ENCODE results near the gene THUMPD3. TPM values are rescaled to one million over a fixed set of nuclear protein-coding genes. Genes with fewer than 3 reads are reported as not detected.
A peak's percentile ranks its signal among the peaks of the same experiment; 100 is the strongest.

Gene THUMPD3
- total and polyA plus RNA-seq, 2 of the 13 experiments (the other 11 are each of a cell fraction or from before 2014, with no cell fraction given): 31.2 to 44.1 TPM

DNA sequence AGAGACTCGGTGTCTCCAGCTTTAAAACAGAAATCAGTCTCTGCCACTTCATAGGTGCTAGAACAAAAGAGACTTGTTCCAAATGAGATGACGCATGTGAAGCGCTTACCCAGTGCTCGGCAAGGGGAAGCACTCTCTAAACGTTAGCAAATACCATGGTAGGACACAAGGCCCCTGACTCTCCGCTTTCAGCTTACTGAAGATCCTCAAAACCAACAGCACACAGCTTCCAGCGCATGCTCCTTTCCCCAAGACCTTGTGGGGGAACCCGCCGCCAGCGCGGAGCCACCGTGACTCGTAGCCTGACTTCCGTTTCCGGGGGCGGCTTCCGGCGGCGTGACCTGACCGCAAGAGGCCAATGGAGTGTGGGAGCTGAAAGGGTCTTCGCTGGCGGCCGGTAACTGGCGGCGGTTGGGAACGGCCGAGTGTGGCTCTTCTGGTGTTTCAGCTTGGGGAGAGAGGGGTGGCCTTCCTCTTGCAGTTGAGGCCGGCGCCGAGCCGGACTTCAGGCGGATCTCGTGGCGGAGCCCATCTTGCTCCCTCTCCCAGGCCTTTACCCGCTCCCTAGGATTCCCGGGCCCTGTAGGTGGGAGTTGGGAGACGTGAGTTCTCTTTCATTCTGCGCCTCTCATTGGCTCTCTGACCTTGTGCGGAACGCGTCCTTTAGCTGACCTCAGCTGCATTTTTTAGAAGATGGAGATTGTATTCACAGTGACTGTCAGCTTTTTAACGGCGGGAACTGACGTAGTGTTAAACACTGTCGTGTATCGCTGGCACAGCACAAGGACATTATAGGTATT lies at the start of gene THUMPD3 (continued):
- TF ChIP-seq CREB3 (CRISPR knock-in tag; IDR thresholded peaks at IDR 0.05): 0 out of 2 replicates have a peak, but pooled peaks have one; percentile 70
- TF ChIP-seq ATF7-NPFF (CRISPR knock-in tag; IDR thresholded peaks at IDR 0.05; ENCODE audit: low read depth): peak; percentile 88
- no peak for TF ChIP-seq MATR3 (CRISPR knock-in tag; IDR thresholded peaks at IDR 0.05)
- peak; percentile 78 for TF ChIP-seq NFYB (CRISPR knock-in tag; IDR thresholded peaks at IDR 0.05)
- TF ChIP-seq NCOA2 (CRISPR knock-in tag; IDR thresholded peaks at IDR 0.05): peak; percentile 46
- TF ChIP-seq, protein P1, sequence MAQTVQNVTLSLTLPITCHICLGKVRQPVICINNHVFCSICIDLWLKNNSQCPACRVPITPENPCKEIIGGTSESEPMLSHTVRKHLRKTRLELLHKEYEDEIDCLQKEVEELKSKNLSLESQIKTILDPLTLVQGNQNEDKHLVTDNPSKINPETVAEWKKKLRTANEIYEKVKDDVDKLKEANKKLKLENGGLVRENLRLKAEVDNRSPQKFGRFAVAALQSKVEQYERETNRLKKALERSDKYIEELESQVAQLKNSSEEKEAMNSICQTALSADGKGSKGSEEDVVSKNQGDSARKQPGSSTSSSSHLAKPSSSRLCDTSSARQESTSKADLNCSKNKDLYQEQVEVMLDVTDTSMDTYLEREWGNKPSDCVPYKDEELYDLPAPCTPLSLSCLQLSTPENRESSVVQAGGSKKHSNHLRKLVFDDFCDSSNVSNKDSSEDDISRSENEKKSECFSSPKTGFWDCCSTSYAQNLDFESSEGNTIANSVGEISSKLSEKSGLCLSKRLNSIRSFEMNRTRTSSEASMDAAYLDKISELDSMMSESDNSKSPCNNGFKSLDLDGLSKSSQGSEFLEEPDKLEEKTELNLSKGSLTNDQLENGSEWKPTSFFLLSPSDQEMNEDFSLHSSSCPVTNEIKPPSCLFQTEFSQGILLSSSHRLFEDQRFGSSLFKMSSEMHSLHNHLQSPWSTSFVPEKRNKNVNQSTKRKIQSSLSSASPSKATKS (CRISPR knock-in tag; IDR thresholded peaks at IDR 0.05): no peak
- TF ChIP-seq RFXANK (CRISPR knock-in tag; IDR thresholded peaks at IDR 0.05): 0 out of 2 replicates have a peak, but pooled peaks have one; percentile 71
- no peak for TF ChIP-seq ZNF260 (CRISPR knock-in tag; IDR thresholded peaks at IDR 0.05; ENCODE audit: borderline replicate concordance, low read depth)
- peak in 1 of 2 experiments; percentile 57; a peak in 1 of 4 replicates for TF ChIP-seq NR2F1 (CRISPR knock-in tag; IDR thresholded peaks at IDR 0.05)
- peak; percentile 97 for TF ChIP-seq ZFX (CRISPR knock-in tag; IDR thresholded peaks at IDR 0.05; ENCODE audit: low read depth)
- peak; percentile 93 for TF ChIP-seq GATAD1 (CRISPR knock-in tag; IDR thresholded peaks at IDR 0.05)
- no peak for TF ChIP-seq ZNF234 (CRISPR knock-in tag; conservative IDR thresholded peaks at IDR 0.05)
- peak; percentile 81; the same call in 1 of the 2 replicates for TF ChIP-seq ZZZ3 (CRISPR knock-in tag; IDR thresholded peaks at IDR 0.05; ENCODE audit: borderline replicate concordance)
- TF ChIP-seq PRDM15 (CRISPR knock-in tag; IDR thresholded peaks at IDR 0.05): no peak
- TF ChIP-seq KLF6 (CRISPR knock-in tag; IDR thresholded peaks at IDR 0.05): peak; percentile 81; the same call in 1 of the 2 replicates
- TF ChIP-seq GTF2F1 (IDR thresholded peaks at IDR 0.05; ENCODE audit: low read length): no peak
- peak; percentile 90 for TF ChIP-seq TOPORS (CRISPR knock-in tag; IDR thresholded peaks at IDR 0.05)
- peak; percentile 83; the same call in 1 of the 2 replicates for TF ChIP-seq ATF2 (CRISPR knock-in tag; IDR thresholded peaks at IDR 0.05)
- no peak for TF ChIP-seq ZMYM3 (CRISPR knock-in tag; IDR thresholded peaks at IDR 0.05)

Measured in HepG2 (cell line).